GM21619 (cell line): ENCODE measurements around the gene PID1.

Experiments used
- ATAC-seq: cut with Tn5 transposase; IDR thresholded peaks from one replicate; pipeline ENCODE4 v1.9.1; 2021; ENCODE audit not compliant: unreplicated experiment

The PID1 gene

DNA sequence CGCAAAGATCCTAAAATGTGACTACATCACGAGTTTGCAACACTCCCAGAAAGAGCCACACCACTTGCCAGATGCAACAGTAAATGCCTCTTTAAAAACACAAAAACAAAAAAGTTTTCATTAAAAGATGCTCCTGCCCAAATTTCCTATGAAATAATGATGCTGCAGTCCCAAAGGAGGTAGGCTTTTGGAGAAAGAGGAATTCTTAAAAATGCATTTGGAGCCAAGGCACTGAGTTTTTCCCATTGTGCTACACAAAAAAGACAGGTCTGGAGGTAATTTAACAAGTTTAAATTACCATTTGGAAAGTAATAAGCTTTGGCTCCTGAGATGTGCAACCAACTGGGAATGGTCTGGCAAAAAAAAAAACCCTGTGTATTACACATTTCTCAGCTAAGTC lies 145.0 kb downstream of the PID1 start:
- ATAC-seq: no peak

DNA sequence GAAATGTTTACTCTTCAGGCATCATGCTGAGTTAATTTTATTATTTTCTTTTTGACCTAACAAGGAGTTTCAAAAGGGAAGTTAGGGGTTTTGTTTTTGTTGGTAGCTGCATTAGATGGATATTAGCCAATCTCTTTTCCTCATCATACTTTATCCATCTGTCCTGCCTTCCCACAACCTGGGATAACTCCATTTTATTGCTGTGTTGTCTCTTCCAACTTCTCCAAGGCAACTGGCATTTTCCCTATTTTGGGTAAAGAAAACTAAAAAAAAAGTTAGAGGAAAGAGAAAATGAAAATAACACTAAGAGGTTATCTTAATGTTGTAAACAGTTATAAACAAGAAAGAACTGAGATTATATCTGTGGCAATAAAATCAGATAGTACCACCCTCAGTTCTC lies 147.0 kb downstream of the PID1 start:
- no peak for ATAC-seq

DNA sequence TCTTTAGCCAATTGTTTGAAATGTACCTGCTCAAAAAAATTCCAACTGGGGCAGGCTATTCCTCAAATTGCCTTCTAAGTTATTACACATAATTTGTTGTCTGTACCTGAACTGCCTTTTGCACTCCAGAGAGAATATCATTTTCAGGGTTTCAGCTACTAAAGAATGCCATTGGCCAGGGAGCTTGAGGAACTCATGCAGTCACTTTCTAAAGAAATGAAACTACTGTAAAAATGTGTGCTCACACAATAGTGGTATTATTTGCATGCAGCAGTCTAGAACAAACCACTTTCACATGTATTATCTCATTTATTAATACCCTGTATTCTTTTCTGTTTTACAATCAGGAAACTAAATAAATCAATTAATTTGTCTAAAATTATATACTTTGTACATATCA lies 152.2 kb downstream of the PID1 start:
- no peak for ATAC-seq

DNA sequence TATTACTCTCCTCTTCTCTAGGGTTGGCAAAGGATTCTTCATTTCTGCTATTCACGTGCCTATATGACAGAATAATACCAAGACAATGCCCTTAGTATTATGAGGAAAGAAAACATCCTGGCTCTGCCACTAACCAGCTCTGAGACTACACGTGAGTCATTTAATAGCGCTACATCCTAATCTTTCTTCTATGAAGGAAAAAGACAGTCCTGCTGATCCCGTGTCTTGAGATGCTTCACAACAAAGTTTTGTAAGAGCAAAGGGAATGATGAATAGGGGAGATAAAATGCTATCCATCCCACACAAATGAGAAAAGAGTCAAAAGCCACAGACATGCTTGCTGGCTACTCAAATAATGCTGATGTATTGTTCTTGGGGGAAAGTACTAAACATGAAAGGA lies 152.8 kb downstream of the PID1 start:
- no peak for ATAC-seq

DNA sequence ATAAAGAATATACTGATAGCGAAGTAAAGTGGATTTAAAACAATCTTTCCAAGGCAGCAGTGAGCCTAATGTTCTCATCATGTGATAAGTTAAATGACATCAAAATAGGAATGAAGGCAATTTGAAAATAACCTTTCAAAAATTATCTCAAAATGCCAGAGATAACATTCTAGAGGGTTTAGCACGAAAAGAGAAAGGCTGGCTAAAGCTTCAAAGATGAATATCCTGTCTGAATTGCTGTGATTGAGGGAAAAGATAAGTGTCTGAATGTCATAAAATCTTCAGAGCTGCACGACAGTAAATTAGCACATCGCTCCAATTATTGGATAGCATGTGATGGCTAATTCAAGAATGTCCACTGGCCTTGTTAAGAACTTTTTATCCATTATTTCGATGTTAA lies 159.3 kb downstream of the PID1 start:
- ATAC-seq: no peak

DNA sequence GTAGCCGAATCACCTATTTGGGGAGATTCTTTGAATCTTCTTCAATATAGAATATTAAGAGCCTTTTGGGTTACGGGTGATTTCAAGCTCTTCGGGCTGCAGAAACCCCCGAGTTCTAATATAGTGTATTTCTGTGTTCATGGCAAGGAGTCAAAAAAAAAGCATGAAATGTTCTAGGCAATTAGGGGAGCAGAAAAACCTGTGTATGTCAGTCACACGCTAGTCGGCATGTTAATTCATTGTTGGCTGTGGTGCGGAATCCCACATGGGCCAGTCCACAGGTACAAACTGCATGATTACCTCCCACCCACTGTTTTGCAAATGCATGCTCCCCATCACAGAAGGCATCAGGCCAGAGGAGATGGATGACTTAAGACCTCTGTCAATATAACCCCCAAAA lies 161.9 kb downstream of the PID1 start:
- no peak for ATAC-seq

DNA sequence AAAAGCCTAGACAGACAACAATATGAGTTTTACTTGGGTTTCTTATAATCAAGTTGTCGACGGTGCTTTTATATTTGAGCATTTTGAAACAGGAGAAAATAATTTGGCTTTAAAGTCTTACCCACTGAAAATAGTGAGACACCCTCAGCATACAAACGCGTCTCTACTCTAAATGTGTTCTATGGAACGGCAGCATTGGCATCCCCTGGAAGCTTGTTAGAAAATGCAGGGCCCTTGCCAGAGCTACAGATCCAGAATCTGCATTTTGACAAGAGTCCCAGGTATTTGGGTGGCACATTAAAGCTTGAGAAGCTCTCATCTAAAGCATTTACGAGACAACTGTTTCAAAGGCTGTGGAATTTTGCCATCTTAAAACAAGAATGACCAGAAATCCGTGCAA lies 163.5 kb downstream of the PID1 start:
- ATAC-seq: no peak

DNA sequence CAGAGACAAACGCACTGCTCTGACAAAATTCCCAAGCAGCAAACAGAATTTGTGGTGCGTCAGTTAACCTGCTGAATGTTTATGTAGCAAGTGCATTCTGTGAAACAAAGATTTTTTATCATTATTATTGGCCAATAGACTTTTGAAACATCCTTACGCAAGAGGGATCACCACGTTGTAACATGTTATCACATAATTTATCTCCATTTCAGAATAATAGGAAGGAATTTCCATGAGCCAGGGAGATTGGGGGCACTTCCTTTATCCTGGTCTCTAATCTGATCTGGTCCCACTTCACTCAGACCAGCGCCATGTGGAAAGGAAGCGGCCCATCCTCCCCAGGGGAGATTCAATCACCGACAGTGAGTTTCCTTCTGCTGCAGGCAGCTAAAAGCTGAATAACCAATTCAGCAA lies 166.1 kb downstream of the PID1 start:
- no peak for ATAC-seq

DNA sequence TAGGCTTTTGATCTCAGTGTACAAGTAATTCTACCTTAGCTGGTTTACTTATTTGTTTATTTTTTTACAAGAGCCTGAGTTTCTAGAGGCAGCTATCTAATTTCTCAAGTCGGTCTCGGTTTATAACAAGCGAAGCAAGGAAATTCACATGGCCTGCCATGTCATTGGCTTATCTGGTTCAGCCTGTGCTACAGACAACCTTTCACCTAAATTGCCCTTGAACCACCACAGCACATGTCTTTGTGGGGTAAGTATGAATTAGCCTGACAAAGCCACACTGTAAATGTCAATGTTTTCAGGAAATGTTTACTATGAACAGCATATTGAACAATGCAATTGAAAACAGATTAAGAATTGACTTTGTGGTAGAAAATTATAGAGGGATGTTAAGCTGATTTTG lies 167.1 kb downstream of the PID1 start:
- ATAC-seq: no peak

DNA sequence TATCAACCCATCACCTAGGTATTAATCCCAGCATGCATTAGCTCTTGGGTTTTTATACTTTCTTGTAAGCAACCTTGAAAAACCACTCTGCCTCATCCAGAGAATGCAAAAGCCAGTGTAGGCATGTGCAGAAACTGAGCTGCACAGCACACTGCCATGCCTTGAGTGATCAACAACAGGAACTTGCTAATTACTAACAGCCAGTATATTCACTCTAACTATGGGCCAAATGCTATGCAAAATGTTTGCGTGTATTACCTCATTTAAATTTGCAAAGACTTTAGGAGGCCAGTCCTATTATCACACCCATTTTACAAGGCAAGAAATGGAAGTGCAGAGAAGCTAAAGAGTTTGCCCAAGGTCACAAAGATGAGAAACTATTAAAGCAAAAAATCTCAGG lies 169.8 kb downstream of the PID1 start:
- no peak for ATAC-seq

DNA sequence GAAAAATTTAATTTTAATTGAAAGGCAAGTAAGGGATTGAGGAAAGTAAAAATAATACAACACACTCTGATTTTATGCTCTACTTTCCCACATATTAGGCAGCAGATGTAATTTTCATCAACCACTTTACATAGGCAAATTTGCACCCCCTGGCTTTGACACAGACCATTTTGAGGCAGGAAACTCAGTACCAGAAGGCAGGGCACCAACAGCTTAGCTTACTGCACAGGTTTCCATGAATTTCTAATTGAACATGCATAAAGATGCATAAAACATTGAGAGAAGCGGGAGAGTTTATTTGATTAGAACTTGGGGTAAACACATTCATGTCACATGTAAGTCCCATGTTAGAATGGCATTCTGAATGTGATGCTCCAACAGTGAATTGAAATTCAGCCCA lies 171.9 kb downstream of the PID1 start:
- no peak for ATAC-seq

DNA sequence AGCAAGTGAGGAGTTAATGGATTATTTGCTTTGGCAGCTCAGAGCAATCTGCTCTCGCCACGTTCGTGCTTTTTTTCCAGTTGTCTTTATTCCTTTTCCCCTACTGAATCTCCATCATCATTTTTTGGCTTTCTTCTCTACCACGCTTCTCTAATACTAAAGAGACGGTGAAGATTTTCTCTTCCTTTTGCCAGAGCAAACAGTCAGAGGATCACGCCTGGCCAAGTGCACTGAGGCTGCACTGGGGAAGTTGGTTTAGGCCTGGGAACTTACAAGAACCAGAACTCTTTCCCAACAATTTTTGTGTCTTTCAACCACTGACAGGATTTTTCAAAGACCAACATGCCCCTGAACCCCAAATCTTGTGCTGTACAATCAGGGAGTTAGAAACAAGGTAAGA lies 172.3 kb downstream of the PID1 start:
- no peak for ATAC-seq

DNA sequence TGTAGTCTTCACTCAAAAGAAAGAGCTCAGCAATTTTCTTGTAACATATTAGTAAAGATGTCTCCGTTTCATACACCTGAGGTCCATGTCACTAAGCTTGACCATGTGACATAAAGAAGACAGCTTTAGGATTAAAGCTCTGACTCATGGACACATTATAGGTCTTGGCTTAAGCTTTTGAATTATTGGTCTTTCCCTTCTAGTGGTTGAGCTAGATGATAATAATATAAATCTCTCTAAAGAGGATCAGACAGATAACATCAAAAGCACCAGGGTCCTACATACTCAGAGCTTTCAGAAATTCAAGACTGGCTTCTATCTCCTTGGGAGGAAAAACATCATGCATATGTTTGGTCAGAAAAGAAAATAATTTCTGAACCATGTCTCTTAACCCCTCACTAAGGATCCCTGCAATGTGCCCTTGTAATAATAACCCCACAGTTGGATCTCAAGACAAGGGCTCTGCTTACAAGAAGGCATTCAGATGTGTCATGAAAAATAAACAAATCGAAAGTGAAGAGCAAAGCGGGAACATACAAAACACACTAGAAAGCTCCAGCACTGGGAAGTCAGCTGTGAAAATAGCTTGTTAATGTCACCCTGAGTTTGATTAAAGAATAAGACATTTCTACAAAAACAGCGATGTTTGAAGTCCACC lies 174.5 kb downstream of the PID1 start:
- ATAC-seq: no peak

DNA sequence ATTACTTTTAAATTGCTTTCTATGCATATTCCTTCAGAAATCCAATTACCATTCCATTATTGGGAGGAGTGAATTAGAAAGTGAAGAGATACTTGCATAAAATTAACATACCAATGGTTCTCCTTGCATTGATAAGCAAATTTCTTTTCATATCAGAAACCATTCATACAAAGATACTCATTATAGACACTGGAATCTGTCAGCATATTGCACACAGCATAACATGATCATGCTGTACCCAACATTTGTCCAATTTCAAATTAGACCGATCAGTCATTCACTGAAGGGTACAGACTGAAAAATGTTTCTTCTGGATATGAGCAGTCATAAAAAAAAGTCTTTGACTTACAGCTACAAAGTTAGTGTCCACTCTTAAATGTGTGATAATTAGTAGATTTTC lies 175.6 kb downstream of the PID1 start:
- ATAC-seq: no peak

DNA sequence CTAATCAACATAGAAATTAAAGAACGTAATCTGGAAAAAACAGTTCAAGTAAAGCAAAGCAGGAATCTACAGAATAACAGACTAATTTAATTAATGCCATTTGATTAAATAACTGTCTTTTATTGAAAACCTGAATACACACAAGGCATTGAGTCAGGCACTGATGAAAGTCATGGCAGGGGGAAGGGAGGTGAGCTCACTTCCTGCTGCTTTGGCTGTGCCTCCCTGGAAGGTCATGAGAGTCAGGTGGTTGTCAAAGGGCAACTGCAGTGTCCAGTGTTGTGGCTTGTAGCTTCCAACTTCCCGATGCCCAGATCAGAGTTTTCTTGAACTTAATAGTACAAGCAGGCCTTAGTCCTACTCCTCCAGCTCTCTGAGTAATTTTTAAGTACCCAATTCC lies 180.9 kb downstream of the PID1 start:
- no peak for ATAC-seq

DNA sequence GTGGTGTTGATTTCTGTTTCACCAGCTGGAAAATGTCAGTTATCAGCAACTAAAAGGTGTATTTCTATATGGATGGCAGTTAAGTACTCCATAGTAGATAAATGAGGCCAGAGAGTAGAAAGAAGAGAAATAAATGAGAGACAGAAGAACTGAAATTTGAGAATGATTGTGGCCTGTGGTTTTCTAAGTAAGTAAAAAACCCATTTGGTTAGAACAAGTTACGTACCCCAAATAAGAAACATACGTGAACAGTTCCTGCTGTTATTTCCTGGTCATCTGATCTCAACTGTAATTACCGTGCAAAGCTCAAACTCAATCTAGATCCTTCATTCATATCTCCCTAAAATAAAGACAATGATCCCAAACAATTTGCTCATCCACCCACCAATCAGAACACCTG lies 181.3 kb downstream of the PID1 start:
- no peak for ATAC-seq

DNA sequence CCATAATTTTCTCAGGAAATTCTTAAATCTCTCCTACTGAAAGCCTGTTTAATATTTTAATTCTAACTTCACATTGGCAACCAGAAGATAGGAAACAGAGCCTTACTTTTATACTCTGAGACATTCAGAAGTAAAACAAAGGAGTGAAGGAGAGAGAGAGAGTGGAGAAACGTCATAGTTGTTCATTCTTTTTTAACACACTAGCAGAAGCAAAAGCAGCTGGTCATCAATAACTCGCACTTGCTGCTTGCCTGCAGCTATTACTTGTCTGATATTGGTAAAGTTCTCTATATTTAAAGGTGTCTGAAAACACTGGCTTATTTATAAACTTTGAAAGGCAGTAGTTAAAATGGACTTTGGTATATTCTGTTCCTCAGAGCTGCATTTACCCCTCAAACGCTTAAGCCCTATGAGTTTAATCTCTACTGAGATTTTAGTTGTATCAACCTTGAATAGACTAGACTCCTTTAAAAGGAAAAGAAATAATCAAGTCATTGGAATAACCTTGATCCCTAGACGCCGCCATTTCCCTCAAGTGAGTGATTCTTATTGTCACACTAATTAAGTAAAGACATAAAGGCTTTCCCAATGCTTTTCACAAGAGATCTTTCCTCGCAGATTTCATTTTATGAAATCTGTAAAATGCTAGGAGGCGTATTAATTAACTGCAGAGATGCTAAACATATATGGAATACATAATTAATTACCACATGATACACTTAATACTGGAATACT lies 182.0 kb downstream of the PID1 start:
- ATAC-seq: no peak

DNA sequence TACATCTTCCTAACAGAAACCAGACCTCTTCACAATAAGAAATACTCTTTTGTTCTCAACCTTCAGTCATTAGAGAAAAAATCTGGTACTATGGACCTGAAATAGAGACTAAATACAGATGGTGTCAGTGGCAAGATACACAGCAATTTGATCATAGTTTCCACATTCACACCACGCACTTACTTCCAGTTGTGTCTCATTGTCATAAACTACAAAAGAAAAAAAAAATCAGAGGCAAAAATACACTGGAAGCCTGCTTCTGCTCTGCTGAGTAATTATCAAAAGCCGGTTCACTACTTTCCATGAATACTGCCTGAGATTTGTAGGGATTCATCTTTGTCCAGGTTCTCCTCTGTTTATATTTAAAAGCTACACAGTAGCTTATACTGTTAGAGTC lies 182.6 kb downstream of the PID1 start:
- no peak for ATAC-seq

DNA sequence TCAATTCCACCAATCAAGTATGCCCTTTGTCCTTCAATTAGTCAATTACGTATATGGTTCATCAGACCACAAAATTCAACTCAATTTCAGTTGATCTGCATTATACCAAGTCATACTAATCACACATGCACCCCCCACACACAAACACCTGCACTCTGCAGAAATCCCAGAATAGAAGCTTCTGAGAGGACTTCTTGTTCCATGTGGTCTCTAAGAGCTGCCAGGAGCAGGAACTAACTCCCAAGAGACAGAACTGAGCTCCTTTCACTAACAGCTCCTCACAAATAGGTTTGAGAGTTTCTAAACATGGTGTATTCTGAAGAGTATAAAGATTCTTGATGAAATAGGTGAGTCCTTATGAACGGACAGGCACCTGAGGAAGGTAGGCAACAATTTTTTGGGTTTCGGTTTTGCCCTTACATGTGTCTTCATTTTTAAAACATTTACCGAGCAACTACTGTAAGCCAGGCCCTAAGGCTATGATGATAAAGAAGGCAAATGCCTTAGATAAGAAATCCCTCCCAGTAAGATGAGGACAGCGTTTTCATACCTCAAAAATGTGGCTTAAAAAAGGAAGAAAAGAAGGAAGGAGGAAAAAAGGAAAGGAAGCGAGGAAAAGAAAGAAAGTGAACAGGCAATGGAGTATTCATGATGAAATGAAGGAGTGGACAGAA lies 183.1 kb downstream of the PID1 start:
- no peak for ATAC-seq

DNA sequence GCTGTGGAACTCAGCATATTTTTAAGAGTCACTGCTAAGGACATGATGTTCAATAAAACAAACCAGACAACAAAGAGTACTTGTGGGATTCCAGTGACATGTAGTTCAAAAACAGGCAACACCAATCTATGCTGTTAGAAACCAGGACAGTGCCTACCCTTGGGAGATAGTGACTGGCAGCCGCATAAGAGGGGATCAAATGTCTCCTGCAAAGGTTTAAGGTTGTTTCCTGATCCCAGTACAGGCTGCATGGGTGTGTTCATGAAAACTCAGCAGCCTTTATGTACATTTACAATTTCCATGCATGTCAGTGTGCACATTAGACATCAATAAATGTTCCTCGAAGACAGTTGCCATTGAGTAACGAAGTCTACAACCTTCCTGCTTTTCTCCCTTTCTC lies 183.8 kb downstream of the PID1 start:
- no peak for ATAC-seq

DNA sequence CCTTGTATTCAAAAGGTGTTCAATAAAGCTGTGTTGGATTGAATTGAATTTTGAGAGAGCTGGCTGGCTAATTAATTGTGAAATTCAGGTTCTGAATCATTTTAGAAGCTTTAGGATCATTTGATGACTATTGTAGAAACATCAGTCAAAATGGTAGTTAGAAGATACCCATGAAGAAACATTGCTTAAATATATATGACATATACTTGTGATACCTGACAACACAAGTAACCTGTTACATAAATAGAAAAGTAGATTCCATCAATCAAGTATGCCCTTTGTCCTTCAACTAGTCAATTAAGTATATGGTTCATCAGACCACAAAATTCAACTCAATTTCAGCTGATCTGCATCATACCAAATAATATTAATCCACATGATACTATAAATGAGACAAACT lies 185.6 kb downstream of the PID1 start:
- ATAC-seq: no peak

DNA sequence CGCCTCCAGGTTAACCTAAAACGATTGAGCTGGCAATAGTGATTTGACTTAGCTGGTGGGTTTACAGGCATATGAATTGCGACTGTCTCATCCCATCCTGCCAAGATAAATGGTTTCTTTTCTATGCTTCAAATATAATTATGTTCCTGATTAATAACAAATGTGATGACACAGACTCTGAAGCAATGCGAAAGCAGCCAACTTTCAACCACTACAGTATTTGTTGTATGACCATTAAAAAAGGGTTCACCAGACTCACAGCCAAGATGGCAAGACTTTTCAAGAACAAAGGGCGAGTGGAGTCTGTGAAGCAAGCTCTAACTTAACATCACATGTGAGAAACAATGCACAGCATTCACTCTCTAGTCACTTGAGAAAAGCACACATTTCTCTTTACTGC lies 186.6 kb downstream of the PID1 start:
- ATAC-seq: no peak
